ENCODE measurements around the gene MRI1.
"Not testable (repeated sequence)": the region's sequence is repeated elsewhere in the genome, so short reads cannot be mapped to it uniquely, and the experiment has no call there.

Gene MRI1

GRCh38 chr19:13764101-13764807 lies at the start of gene MRI1:
TSS of gene MRI1 (plus strand) at chr19:13764522. CDS start at chr19:13764589, 67 bp downstream.
- DNase-seq, result peak; percentile 15

- no peak for DNase-seq
Measured at GRCh38 chr19:13717194-13717643, 47.1 kb upstream of the MRI1 start.

- DNase-seq, result peak; percentile 70
Measured at GRCh38 chr19:13718733-13719132, 45.6 kb upstream of the MRI1 start.

GRCh38 chr19:13722146-13722545 lies 42.2 kb upstream of the MRI1 start:
- DNase-seq, result no peak

- DNase-seq, result no peak
Measured at GRCh38 chr19:13723206-13723605, 41.1 kb upstream of the MRI1 start.

GRCh38 chr19:13726323-13726722 lies 38.0 kb upstream of the MRI1 start:
- DNase-seq, result no peak

GRCh38 chr19:13727798-13728197 lies 36.5 kb upstream of the MRI1 start:
- DNase-seq, result no peak

- no peak for DNase-seq
Measured at GRCh38 chr19:13729859-13730258, 34.5 kb upstream of the MRI1 start.

- peak; percentile 76 for DNase-seq
Measured at GRCh38 chr19:13731147-13731964, 33.0 kb upstream of the MRI1 start.

GRCh38 chr19:13732337-13732736 lies 32.0 kb upstream of the MRI1 start:
- DNase-seq, result no peak

- no peak for DNase-seq
Measured at GRCh38 chr19:13734751-13735150, 29.6 kb upstream of the MRI1 start.

GRCh38 chr19:13738073-13738472 lies 26.2 kb upstream of the MRI1 start:
- no peak for DNase-seq

- DNase-seq, result no peak
Measured at GRCh38 chr19:13741893-13742292, 22.4 kb upstream of the MRI1 start.

- no peak for DNase-seq
Measured at GRCh38 chr19:13742756-13743155, 21.6 kb upstream of the MRI1 start.

- no peak for DNase-seq
Measured at GRCh38 chr19:13744174-13744573, 20.1 kb upstream of the MRI1 start.

- no peak for DNase-seq
Measured at GRCh38 chr19:13747098-13747453, 17.2 kb upstream of the MRI1 start.

GRCh38 chr19:13748169-13748828 lies 16.0 kb upstream of the MRI1 start:
- no peak for DNase-seq

GRCh38 chr19:13751436-13751835 lies 12.9 kb upstream of the MRI1 start:
- no peak for DNase-seq

- DNase-seq, result not testable (repeated sequence)
Measured at GRCh38 chr19:13753622-13754021, 10.7 kb upstream of the MRI1 start.

GRCh38 chr19:13756210-13756609 lies 8.1 kb upstream of the MRI1 start:
- DNase-seq, result no peak

- no peak for DNase-seq
Measured at GRCh38 chr19:13757805-13758772, 6.2 kb upstream of the MRI1 start.

GRCh38 chr19:13758795-13759194 lies 5.5 kb upstream of the MRI1 start:
- no peak for DNase-seq

- DNase-seq, result no peak
Measured at GRCh38 chr19:13761423-13761822, 2.9 kb upstream of the MRI1 start.
